H1 (cell line): ENCODE measurements around the gene GTF2F1. TPM values are rescaled to one million over a fixed set of nuclear protein-coding genes. Genes with fewer than 3 reads are reported as not detected.

ENCODE experiments used
- CTCF ChIA-PET: fragments of 300-600 bp; sonication (Branson Sonifier 250); formaldehyde crosslinking; loops from one replicate; lab custom pipeline; 2021; ENCODE audit not compliant: partially characterized antibody; lab: Charles Lee
- POLR2A ChIA-PET: fragments of 300-600 bp; sonication (Branson Sonifier 250); formaldehyde crosslinking; loops from one replicate; lab custom pipeline; 2021; ENCODE audit warnings: inconsistent platforms; ENCODE audit not compliant: partially characterized antibody; lab: Charles Lee
- DNase-seq, 2 experiments: peaks; one replicate each; pipeline versions ENCODE4 v3.0.0 to v3.0.0-alpha.2; 2010 to 2022; ENCODE audit warnings: low spot score in 2 of 2, low read depth in 1 of 2, mixed read lengths in 1 of 2
- FAIRE-seq: peaks from 2 replicates; lab custom pipeline; 2011; peaks lifted over from hg19 to GRCh38; lab: Jason Lieb, UNC
- H2AFZ ChIP-seq: 2 replicates; pipeline ENCODE4 v1.8.1; 2012; ENCODE audit warnings: low read length, inconsistent platforms
- H2AK5ac ChIP-seq: 2 replicates; pipeline ENCODE4 v1.6.1; 2013; ENCODE audit warnings: low read depth, low read length
- H2BK120ac ChIP-seq: replicated peaks from 2 replicates; pipeline ENCODE3; 2013; ENCODE audit warnings: low read depth, low read length, inconsistent platforms
- H2BK12ac ChIP-seq: 2 replicates; pipeline ENCODE4 v1.6.1; 2013; ENCODE audit warnings: low read depth, low read length
- H2BK15ac ChIP-seq: 2 replicates; pipeline ENCODE4 v1.6.1; 2013; ENCODE audit warnings: low read length
- H2BK20ac ChIP-seq: 2 replicates; pipeline ENCODE4 v1.6.1; 2013; ENCODE audit warnings: low read length
- H2BK5ac ChIP-seq: 2 replicates; pipeline ENCODE4 v1.6.1; 2013; ENCODE audit warnings: low read depth, low read length
- H3K14ac ChIP-seq: 2 replicates; pipeline ENCODE4 v1.6.1; 2013; ENCODE audit warnings: inconsistent platforms; ENCODE audit not compliant: insufficient read length
- H3K18ac ChIP-seq: 2 replicates; pipeline ENCODE4 v1.6.1; 2013; ENCODE audit warnings: low read length; ENCODE audit errors: extremely low read depth
- H3K23ac ChIP-seq: 2 replicates; pipeline ENCODE4 v1.6.1; 2013; ENCODE audit warnings: inconsistent platforms; ENCODE audit not compliant: insufficient read length
- H3K23me2 ChIP-seq: 2 replicates; pipeline ENCODE4 v1.6.1; 2013; ENCODE audit warnings: low read depth, low read length
- H3K27ac ChIP-seq: 2 replicates; pipeline ENCODE4 v1.6.1; 2011; ENCODE audit warnings: low read depth, low read length, inconsistent platforms
- H3K27me3 ChIP-seq, 4 experiments: replicated peaks in 1 of 4; 1 replicate in 1 of 4; 2 replicates in 3 of 4; pipeline versions ENCODE4 v1.6.1 to v1.8.1; 2011 to 2013; ENCODE audit warnings: low read length in 3 of 4, mild to moderate bottlenecking in 3 of 4, inconsistent platforms in 2 of 4, mixed read lengths in 2 of 4, moderate library complexity in 1 of 4; ENCODE audit not compliant: control insufficient read depth in 3 of 4, insufficient read depth in 3 of 4; ENCODE audit errors: extremely low read depth in 1 of 4
- H3K36me3 ChIP-seq, 4 experiments: 2 replicates each; pipeline versions ENCODE4 v1.6.1 to v1.8.1; 2011 to 2013; ENCODE audit warnings: mild to moderate bottlenecking in 4 of 4, low read length in 3 of 4, moderate library complexity in 2 of 4, control low read depth in 1 of 4, inconsistent platforms in 1 of 4; ENCODE audit not compliant: insufficient read depth in 4 of 4, control insufficient read depth in 2 of 4
- H3K4ac ChIP-seq: replicated peaks from 2 replicates; pipeline ENCODE3; 2013; ENCODE audit warnings: low read length, low read depth, mixed read lengths, inconsistent platforms; ENCODE audit not compliant: insufficient read length
- H3K4me1 ChIP-seq, 4 experiments: replicated peaks in 1 of 4; 1 replicate in 1 of 4; 2 replicates in 3 of 4; pipeline versions ENCODE4 v1.6.1 to v1.8.1; 2011 to 2013; ENCODE audit warnings: low read length in 3 of 4, inconsistent platforms in 2 of 4, mixed read lengths in 1 of 4; ENCODE audit not compliant: insufficient read depth in 4 of 4, control insufficient read depth in 3 of 4
- H3K4me2 ChIP-seq, 2 experiments: 2 replicates each; pipeline versions ENCODE4 v1.6.1 to v1.8.1; 2011 to 2013; ENCODE audit warnings: low read depth in 2 of 2, low read length in 2 of 2, control low read depth in 1 of 2, inconsistent platforms in 1 of 2, mild to moderate bottlenecking in 1 of 2; ENCODE audit not compliant: insufficient read depth in 1 of 2
- H3K4me3 ChIP-seq, 4 experiments: fragments of 200-600, 300-600 bp in 1 of 4; sonication (generic), shearing (Covaris generic), sonication (Bioruptor Twin) in 1 of 4; 2 replicates each; pipeline versions ENCODE4 v1.5.1 to v1.8.1; 2011 to 2016; ENCODE audit warnings: low read length in 4 of 4, low read depth in 3 of 4, control low read depth in 2 of 4, inconsistent platforms in 2 of 4, mild to moderate bottlenecking in 2 of 4, mixed read lengths in 1 of 4, moderate library complexity in 1 of 4; ENCODE audit not compliant: insufficient read depth in 2 of 4; ENCODE audit errors: extremely low read depth in 1 of 4
- H3K56ac ChIP-seq: replicated peaks from 2 replicates; pipeline ENCODE3; 2013; ENCODE audit warnings: low read depth, mild to moderate bottlenecking, mixed read lengths, low read length, inconsistent platforms; ENCODE audit not compliant: insufficient read length
- H3K79me1 ChIP-seq: 2 replicates; pipeline ENCODE4 v1.6.1; 2013; ENCODE audit warnings: low read depth, low read length, control low read depth
- H3K79me2 ChIP-seq, 2 experiments: 2 replicates each; pipeline versions ENCODE4 v1.6.1 to v1.8.1; 2012 to 2013; ENCODE audit warnings: low read length in 2 of 2, mild to moderate bottlenecking in 2 of 2, inconsistent platforms in 1 of 2; ENCODE audit not compliant: insufficient read depth in 2 of 2, control insufficient read depth in 1 of 2
- H3K9ac ChIP-seq, 4 experiments: replicated peaks in 1 of 4; 1 replicate in 1 of 4; 2 replicates in 3 of 4; pipeline versions ENCODE4 v1.6.1 to v1.8.1; 2011 to 2013; ENCODE audit warnings: low read depth in 3 of 4, low read length in 3 of 4, control low read depth in 2 of 4, mild to moderate bottlenecking in 2 of 4, moderate library complexity in 2 of 4, inconsistent platforms in 1 of 4; ENCODE audit errors: extremely low read depth in 1 of 4
- H3K9me3 ChIP-seq, 2 experiments: 2 replicates each; pipeline versions ENCODE4 v1.6.1 to v1.8.1; 2012 to 2013; ENCODE audit warnings: mild to moderate bottlenecking in 2 of 2, moderate library complexity in 2 of 2, control low read depth in 1 of 2, inconsistent platforms in 1 of 2, low read depth in 1 of 2, low read length in 1 of 2, mixed read lengths in 1 of 2; ENCODE audit not compliant: insufficient read depth in 2 of 2
- H4K20me1 ChIP-seq, 2 experiments: replicated peaks in 1 of 2; 2 replicates each; pipeline versions ENCODE3 to v1.8.1; 2011 to 2013; ENCODE audit warnings: inconsistent platforms in 2 of 2, low read length in 2 of 2, mild to moderate bottlenecking in 1 of 2; ENCODE audit not compliant: insufficient read depth in 2 of 2, control insufficient read depth in 1 of 2
- H4K5ac ChIP-seq: 2 replicates; pipeline ENCODE4 v1.6.1; 2013; ENCODE audit warnings: low read length, low read depth, mixed read lengths, inconsistent platforms; ENCODE audit not compliant: insufficient read length
- H4K8ac ChIP-seq: 2 replicates; pipeline ENCODE4 v1.8.0; 2013; ENCODE audit warnings: mild to moderate bottlenecking, moderate library complexity, low read length, inconsistent platforms; ENCODE audit not compliant: insufficient read depth; ENCODE audit errors: extremely low read depth
- H4K91ac ChIP-seq: replicated peaks from 2 replicates; pipeline ENCODE3; 2013; ENCODE audit warnings: low read length, mixed read lengths, inconsistent platforms; ENCODE audit not compliant: insufficient read length
- BRCA1 ChIP-seq: IDR thresholded peaks from 2 replicates; pipeline ENCODE4 v1.6.1; 2012; ENCODE audit warnings: low read depth, low read length, improper control_type of control experiment
- KDM4A ChIP-seq: IDR thresholded peaks from one replicate; pipeline ENCODE4 v1.7.1; 2012; ENCODE audit warnings: low read depth, mild to moderate bottlenecking, moderate library complexity, low read length, inconsistent platforms; ENCODE audit not compliant: severe bottlenecking
- WGBS, 2 experiments: shearing (Covaris generic) in 1 of 2; methylation state at CpG; one replicate each; pipeline versions ENCODE4 v1.1.6 to v1.1.7; 2013 to 2015; ENCODE audit warnings: low lambda C conversion rate in 2 of 2, mixed read lengths in 2 of 2, inconsistent platforms in 1 of 2, low coverage in 1 of 2, missing lambda C conversion rate in 1 of 2; ENCODE audit not compliant: insufficient replicate concordance in 2 of 2, insufficient coverage in 1 of 2, insufficient read length in 1 of 2; ENCODE audit errors: extremely low coverage in 1 of 2, missing lambda C conversion rate in 1 of 2; 5-methylcytosine and 5-hydroxymethylcytosine counted together
- polyA plus RNA-seq, 7 experiments: library from polyadenylated mRNA; depleted of rRNA in 3 of 7; stranded (reverse) in 5 of 7; unstranded in 2 of 7; fragments of >200 nt in 5 of 7; fragments of 200-250 nt in 2 of 7; gene quantifications; 1 replicate in 5 of 7; 2 replicates in 1 of 7; 4 replicates in 1 of 7; pipeline versions ENCODE4 v1.2.1 to v1.2.3, GENCODE V29; 2011 to 2013; ENCODE audit warnings: missing spikeins in 2 of 7, mixed read lengths in 2 of 7
- total RNA-seq: library from RNA; stranded (reverse); fragmentation: NEBNext Ultra II Directional; extraction: Animal tissue kit (Norgen Biotek cat#: 25700); gene quantifications from 2 replicates; pipeline ENCODE4 v1.2.1, GENCODE V29; 2021
- TF ChIP-seq, protein P1 (sequence below), 3 experiments: IDR thresholded peaks; 1 replicate in 2 of 3; 2 replicates in 1 of 3; pipeline versions ENCODE4 v1.5.1 to v1.6.1; 2011; ENCODE audit warnings: low read length in 3 of 3, mild to moderate bottlenecking in 3 of 3, inconsistent platforms in 2 of 3, low read depth in 1 of 3, moderate library complexity in 1 of 3; ENCODE audit not compliant: insufficient read depth in 1 of 3; ENCODE audit errors: control extremely low read depth in 1 of 3

Gene GTF2F1
- total and polyA plus RNA-seq, 2 of the 8 experiments (the other 6 are each of a cell fraction or from before 2014, with no cell fraction given): 29.3 to 56.3 TPM

GRCh38 chr19:6429419-6430221 is 36.7 kb upstream of the GTF2F1 start:
- Histone ChIP-seq H3K9me3 (peaks cover 0 to 5% of the 10 kb centered on the region in 2 experiments; a peak in 2 of 4 replicates), H4K8ac (no peak overlapping the region), H3K23ac (no peak overlapping the region), H3K36me3 (no peaks in the 10 kb centered on the region), H3K79me2 (no peaks in the 10 kb centered on the region), H2BK20ac (no peak overlapping the region), H2BK15ac (no peak overlapping the region), H3K18ac (no peak overlapping the region), H3K27me3 (peaks cover 0 to 6% (median 0%) of the 10 kb centered on the region in 4 experiments; a peak in 2 of 7 replicates), H2AFZ (no peak overlapping the region), H3K56ac (no peak overlapping the region), H3K27ac (no peak overlapping the region), H3K23me2 (no peaks in the 10 kb centered on the region), H4K91ac (no peak overlapping the region), H2BK12ac (0 out of 2 replicates have a peak overlapping the region, but pooled peaks have one; percentile 39), H3K4ac (no peak overlapping the region), H4K20me1 (no peaks in the 10 kb centered on the region), H3K14ac (no peak overlapping the region), H3K4me1 (no peaks in the 10 kb centered on the region), H3K4me3 (no peak overlapping the region), H2AK5ac (no peak overlapping the region), H2BK5ac (no peak overlapping the region), H3K79me1 (no peaks in the 10 kb centered on the region), H3K9ac (no peak overlapping the region), H3K4me2 (no peak overlapping the region), H4K5ac (no peak overlapping the region), H2BK120ac (no peak overlapping the region)
- WGBS, 2 experiments: 69 to 77% methylated on average over 1 to 17 of the region's 20 CpGs
- ChIA-PET POLR2A (no interaction called here), CTCF (no interaction called here)
- no peak for FAIRE-seq
- no peak for DNase-seq
- TF ChIP-seq, protein P1, sequence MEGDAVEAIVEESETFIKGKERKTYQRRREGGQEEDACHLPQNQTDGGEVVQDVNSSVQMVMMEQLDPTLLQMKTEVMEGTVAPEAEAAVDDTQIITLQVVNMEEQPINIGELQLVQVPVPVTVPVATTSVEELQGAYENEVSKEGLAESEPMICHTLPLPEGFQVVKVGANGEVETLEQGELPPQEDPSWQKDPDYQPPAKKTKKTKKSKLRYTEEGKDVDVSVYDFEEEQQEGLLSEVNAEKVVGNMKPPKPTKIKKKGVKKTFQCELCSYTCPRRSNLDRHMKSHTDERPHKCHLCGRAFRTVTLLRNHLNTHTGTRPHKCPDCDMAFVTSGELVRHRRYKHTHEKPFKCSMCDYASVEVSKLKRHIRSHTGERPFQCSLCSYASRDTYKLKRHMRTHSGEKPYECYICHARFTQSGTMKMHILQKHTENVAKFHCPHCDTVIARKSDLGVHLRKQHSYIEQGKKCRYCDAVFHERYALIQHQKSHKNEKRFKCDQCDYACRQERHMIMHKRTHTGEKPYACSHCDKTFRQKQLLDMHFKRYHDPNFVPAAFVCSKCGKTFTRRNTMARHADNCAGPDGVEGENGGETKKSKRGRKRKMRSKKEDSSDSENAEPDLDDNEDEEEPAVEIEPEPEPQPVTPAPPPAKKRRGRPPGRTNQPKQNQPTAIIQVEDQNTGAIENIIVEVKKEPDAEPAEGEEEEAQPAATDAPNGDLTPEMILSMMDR (IDR thresholded peaks at IDR 0.05; ENCODE audit: control extremely low read depth in 1 of 3, insufficient read depth in 1 of 3, low read depth in 1 of 3, low read length in 3 of 3): no peak
- TF ChIP-seq BRCA1: no peak
- TF ChIP-seq KDM4A: no peak
